GM15510 (cell line): ENCODE data around the gene C20orf202.
A peak's percentile ranks its signal among the peaks of the same experiment; 100 is the strongest.

Source experiments
- POLR2A ChIP-seq: IDR thresholded peaks from 3 replicates; pipeline ENCODE4 v1.6.1; 2011; ENCODE audit warnings: borderline replicate concordance; ENCODE audit not compliant: insufficient read length; ENCODE audit errors: extremely low read depth

The C20orf202 gene

GRCh38 chr20:1212607-1213396 lies 9.5 kb downstream of the C20orf202 start:
- TF ChIP-seq POLR2A: no peak

GRCh38 chr20:1214838-1215261 lies 11.6 kb downstream of the C20orf202 start:
- TF ChIP-seq POLR2A: no peak

GRCh38 chr20:1215386-1216170 lies 12.3 kb downstream of the C20orf202 start:
- TF ChIP-seq POLR2A: no peak

- TF ChIP-seq POLR2A: no peak
Measured at GRCh38 chr20:1224205-1224890, 21.1 kb downstream of the C20orf202 start.

GRCh38 chr20:1225263-1225782 lies 22.1 kb downstream of the C20orf202 start:
- TF ChIP-seq POLR2A: no peak

GRCh38 chr20:1225783-1226654 lies 22.8 kb downstream of the C20orf202 start, which contains the start of gene RAD21L1:
Gene RAD21L1, plus strand, starts transcription at chr20:1226044. Its CDS starts 2,410 bp downstream, at chr20:1228454.
- peak; percentile 18 for TF ChIP-seq POLR2A

- no peak for TF ChIP-seq POLR2A
Measured at GRCh38 chr20:1229541-1229940, 26.3 kb downstream of the C20orf202 start.

- TF ChIP-seq POLR2A: no peak
Measured at GRCh38 chr20:1232286-1233111, 29.2 kb downstream of the C20orf202 start.

GRCh38 chr20:1240549-1240948 lies 37.3 kb downstream of the C20orf202 start:
- no peak for TF ChIP-seq POLR2A

- no peak for TF ChIP-seq POLR2A
Measured at GRCh38 chr20:1241456-1241855, 38.2 kb downstream of the C20orf202 start.

GRCh38 chr20:1242099-1242498 lies 38.8 kb downstream of the C20orf202 start:
- TF ChIP-seq POLR2A: no peak

GRCh38 chr20:1242530-1242929 lies 39.3 kb downstream of the C20orf202 start:
- no peak for TF ChIP-seq POLR2A

GRCh38 chr20:1245578-1245977 lies 42.3 kb downstream of the C20orf202 start:
- TF ChIP-seq POLR2A: no peak
